CD4-positive, alpha-beta T cell (primary cell): ENCODE results near the gene RBM27. TPM values are rescaled to one million over a fixed set of nuclear protein-coding genes. Genes with fewer than 3 reads are reported as not detected.

Experiments used
- ATAC-seq: fragments of 200-7000 bp; cut with Tn5 transposase; one replicate; pipeline ENCODE4 v1.10.0; 2022; ENCODE audit warnings: mild to moderate bottlenecking; ENCODE audit not compliant: poor library complexity
- CTCF ChIA-PET: fragments of 350-600 bp; sonication (Branson Sonifier 250); formaldehyde crosslinking; loops from one replicate; lab custom pipeline; 2021; ENCODE audit warnings: antibody characterized with exemption, inconsistent platforms; lab: Charles Lee
- POLR2A ChIA-PET: fragments of 350-600 bp; sonication (Branson Sonifier 250); formaldehyde crosslinking; loops from one replicate; lab custom pipeline; 2021; ENCODE audit warnings: antibody characterized with exemption, inconsistent platforms; lab: Charles Lee
- DNase-seq, 14 experiments: peaks; one replicate each; pipeline ENCODE4 v3.0.0-alpha.2; 2013 to 2020; ENCODE audit warnings: mixed read lengths in 2 of 14
- H3K27ac ChIP-seq, 2 donors: one replicate each; pipeline versions ENCODE4 v1.5.1 to v1.7.0; 2013; ENCODE audit warnings: low read length in 2 of 2, low read depth in 1 of 2, mild to moderate bottlenecking in 1 of 2
- H3K27me3 ChIP-seq, 2 experiments: 1 replicate in 1 of 2; 2 replicates in 1 of 2; pipeline versions ENCODE4 v1.6.1 to v1.7.0; 2013; ENCODE audit warnings: low read length in 2 of 2, control low read depth in 1 of 2, mild to moderate bottlenecking in 1 of 2, moderate library complexity in 1 of 2; ENCODE audit not compliant: insufficient read depth in 2 of 2, control insufficient read depth in 1 of 2
- H3K36me3 ChIP-seq: one replicate; pipeline ENCODE4 v1.6.1; 2013; ENCODE audit warnings: low read length, control low read depth; ENCODE audit not compliant: insufficient read depth
- H3K4me1 ChIP-seq: one replicate; pipeline ENCODE4 v1.6.1; 2013; ENCODE audit warnings: low read length, control low read depth; ENCODE audit not compliant: insufficient read depth
- H3K4me3 ChIP-seq: one replicate; pipeline ENCODE4 v1.5.1; 2013; ENCODE audit warnings: mild to moderate bottlenecking, low read length, moderate library complexity
- H3K9me3 ChIP-seq, 2 experiments: 1 replicate in 1 of 2; 2 replicates in 1 of 2; pipeline versions ENCODE4 v1.6.1 to v1.7.0; 2013; ENCODE audit warnings: low read length in 2 of 2, mild to moderate bottlenecking in 2 of 2, control low read depth in 1 of 2, moderate library complexity in 1 of 2; ENCODE audit not compliant: control insufficient read depth in 1 of 2, insufficient read depth in 1 of 2
- H3K27ac Mint-ChIP-seq: one replicate; pipeline ENCODE4 v1.8.0; 2020; ENCODE audit warnings: mixed read lengths
- H3K27me3 Mint-ChIP-seq: one replicate; pipeline ENCODE4 v1.8.0; 2021; ENCODE audit warnings: mixed read lengths
- H3K36me3 Mint-ChIP-seq: one replicate; pipeline ENCODE4 v1.8.0; 2021; ENCODE audit warnings: low read depth, mixed read lengths
- H3K4me1 Mint-ChIP-seq: one replicate; pipeline ENCODE4 v1.8.0; 2021; ENCODE audit warnings: low read depth, mixed read lengths
- H3K4me3 Mint-ChIP-seq: one replicate; pipeline ENCODE4 v1.8.0; 2020; ENCODE audit warnings: mild to moderate bottlenecking, mixed read lengths
- H3K9me3 Mint-ChIP-seq: one replicate; pipeline ENCODE4 v1.8.0; 2020; ENCODE audit warnings: mixed read lengths
- intact Hi-C, 2 experiments: fragments of 100-400 bp; cut with DNase I in 1 of 2; cut with micrococcal nuclease in 1 of 2; formaldehyde crosslinking; loops; one replicate each; pipeline versions ENCODE4 v1.15.1 to v1.9.0; 2023 to 2025; cut with DNase I, micrococcal nuclease
- total RNA-seq, 174 experiments: library from RNA in 2 of 174; stranded (reverse) in 2 of 174; gene quantifications; one replicate each; pipeline ENCODE4 v1.2.3 and lab custom pipeline; 2021 to 2026
- TF ChIP-seq, protein P1 (sequence below): fragments of 200-600 bp; IDR thresholded peaks from one replicate; pipeline ENCODE4 v1.8.0; 2022; ENCODE audit warnings: antibody characterized with exemption, mild to moderate bottlenecking

The RBM27 gene
- total RNA-seq, 2 experiments from 2014 or later, result 29.7 to 33.2 TPM

DNA sequence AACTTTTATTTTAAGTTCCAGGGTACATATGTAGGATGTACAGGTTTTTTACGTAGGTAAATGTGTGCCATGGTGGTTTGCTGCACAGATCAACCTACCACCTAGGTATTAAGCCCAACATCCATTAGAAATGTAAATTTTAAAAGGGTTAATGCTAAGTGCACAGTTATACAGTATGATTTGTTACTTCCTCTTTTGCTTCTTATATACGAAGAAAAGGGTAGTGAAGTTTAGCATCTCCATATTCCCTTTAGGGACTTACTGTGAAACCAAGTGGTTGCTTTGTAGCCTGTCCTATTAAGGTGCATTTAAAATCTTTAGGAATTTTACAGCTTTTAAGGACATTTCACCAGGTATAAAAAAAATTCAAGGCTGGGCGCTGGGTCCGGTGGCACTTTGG lies 46.4 kb downstream of the RBM27 start:
- H3K27me3 Mint-ChIP-seq, result no peaks in the 10 kb centered on the region
- TF ChIP-seq, protein P1, sequence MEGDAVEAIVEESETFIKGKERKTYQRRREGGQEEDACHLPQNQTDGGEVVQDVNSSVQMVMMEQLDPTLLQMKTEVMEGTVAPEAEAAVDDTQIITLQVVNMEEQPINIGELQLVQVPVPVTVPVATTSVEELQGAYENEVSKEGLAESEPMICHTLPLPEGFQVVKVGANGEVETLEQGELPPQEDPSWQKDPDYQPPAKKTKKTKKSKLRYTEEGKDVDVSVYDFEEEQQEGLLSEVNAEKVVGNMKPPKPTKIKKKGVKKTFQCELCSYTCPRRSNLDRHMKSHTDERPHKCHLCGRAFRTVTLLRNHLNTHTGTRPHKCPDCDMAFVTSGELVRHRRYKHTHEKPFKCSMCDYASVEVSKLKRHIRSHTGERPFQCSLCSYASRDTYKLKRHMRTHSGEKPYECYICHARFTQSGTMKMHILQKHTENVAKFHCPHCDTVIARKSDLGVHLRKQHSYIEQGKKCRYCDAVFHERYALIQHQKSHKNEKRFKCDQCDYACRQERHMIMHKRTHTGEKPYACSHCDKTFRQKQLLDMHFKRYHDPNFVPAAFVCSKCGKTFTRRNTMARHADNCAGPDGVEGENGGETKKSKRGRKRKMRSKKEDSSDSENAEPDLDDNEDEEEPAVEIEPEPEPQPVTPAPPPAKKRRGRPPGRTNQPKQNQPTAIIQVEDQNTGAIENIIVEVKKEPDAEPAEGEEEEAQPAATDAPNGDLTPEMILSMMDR, result no peak
- DNase-seq (no peak), ATAC-seq (no peak)
- no peaks in the 10 kb centered on the region for H3K9me3 Mint-ChIP-seq
- Histone ChIP-seq H3K36me3 (peaks cover 30% of the 10 kb centered on the region), H3K4me3 (no peak overlapping the region), H3K27ac (no peak overlapping the region), H3K9me3 (no peaks in the 10 kb centered on the region), H3K4me1 (no peaks in the 10 kb centered on the region), H3K27me3 (no peaks in the 10 kb centered on the region)
- H3K27ac Mint-ChIP-seq, result no peak overlapping the region
- H3K4me1 Mint-ChIP-seq, result peaks cover 9% of the 10 kb centered on the region
- H3K4me3 Mint-ChIP-seq, result no peak overlapping the region
- intact Hi-C loops, result no loop called here
- ChIA-PET POLR2A (no interaction called here), CTCF (interaction anchor here (0.7 kb wide), 2 partner anchors 245 to 810 kb away, joined by 3 to 4 read pairs; no protein-coding TSS in a partner anchor)
- peaks cover 78% of the 10 kb centered on the region for H3K36me3 Mint-ChIP-seq

Other genes starting within 250 kb of the RBM27 start
- under 1 TPM in 1 of 2 experiments, not detected in 1; 0.56 TPM for gene PLAC8L1, start 98.0 kb upstream of the RBM27 start, total RNA-seq
- gene LARS1, start 21.0 kb upstream of the RBM27 start, total RNA-seq, result 10 to 100 TPM; 35.3 to 35.7 TPM
- under 1 TPM; 0.17 to 0.22 TPM for gene POU4F3, start 135.2 kb downstream of the RBM27 start, total RNA-seq
- 10 to 100 TPM; 88.0 to 88.7 TPM for gene TCERG1, start 243.7 kb downstream of the RBM27 start, total RNA-seq